ENCODE results near the gene VENTX.

Gene VENTX

GRCh38 chr10:133237588-133238465 is at the start of gene VENTX:
VENTX (plus strand) TSS chr10:133237855; CDS start chr10:133237915, 60 bp downstream.
- no peak for DNase-seq (ENCODE audit: extremely low read depth in 1 of 2, low read depth in 1 of 2)

- no peak for DNase-seq (ENCODE audit: extremely low read depth in 1 of 2, low read depth in 1 of 2)
These were observed 49.6 kb upstream of the VENTX start for GRCh38 chr10:133187906-133188681.

DNA sequence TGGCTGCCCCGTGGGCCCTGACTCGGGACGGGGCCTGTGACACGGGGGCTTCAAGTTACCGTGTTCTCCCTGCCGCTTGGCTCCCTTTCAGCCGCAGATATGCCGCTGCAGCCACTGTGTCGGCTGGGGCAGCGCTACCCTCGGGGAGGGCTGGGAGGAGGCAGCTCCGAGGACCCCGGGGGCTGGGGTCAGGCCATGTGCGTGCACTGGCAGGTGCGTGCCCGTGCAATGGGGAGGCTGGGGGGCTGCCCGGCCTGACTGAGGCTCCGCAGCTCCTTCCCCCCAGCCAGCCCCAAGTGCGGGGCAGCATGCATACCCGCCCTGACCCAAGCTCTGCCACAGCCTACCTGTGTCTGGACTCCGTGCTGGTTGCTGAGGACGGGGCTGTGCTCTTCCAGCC is 48.4 kb upstream of the VENTX start:
- DNase-seq (ENCODE audit: extremely low read depth in 1 of 2, low read depth in 1 of 2) = no peak

DNA sequence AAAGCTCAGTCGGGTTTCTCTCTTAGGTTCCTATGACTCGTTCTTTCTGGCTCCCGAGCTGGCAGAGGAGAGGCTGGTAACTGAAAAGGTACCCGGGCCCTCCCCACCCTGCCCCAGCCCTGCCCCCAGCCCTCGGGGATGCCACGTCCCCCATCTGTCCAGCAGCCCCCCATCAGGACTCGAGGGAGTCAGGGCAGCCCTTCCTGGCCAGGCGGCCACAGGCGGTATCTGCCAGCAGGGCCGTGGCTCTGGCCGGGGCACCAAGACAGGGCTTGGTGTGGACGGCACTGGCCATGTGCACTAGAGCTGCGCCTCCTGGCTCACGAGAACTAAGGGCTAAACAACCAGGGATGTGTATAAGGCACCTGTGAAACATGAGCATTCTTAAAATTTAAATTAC is 47.9 kb upstream of the VENTX start:
- DNase-seq (ENCODE audit: extremely low read depth in 1 of 2, low read depth in 1 of 2) = no peak

DNA sequence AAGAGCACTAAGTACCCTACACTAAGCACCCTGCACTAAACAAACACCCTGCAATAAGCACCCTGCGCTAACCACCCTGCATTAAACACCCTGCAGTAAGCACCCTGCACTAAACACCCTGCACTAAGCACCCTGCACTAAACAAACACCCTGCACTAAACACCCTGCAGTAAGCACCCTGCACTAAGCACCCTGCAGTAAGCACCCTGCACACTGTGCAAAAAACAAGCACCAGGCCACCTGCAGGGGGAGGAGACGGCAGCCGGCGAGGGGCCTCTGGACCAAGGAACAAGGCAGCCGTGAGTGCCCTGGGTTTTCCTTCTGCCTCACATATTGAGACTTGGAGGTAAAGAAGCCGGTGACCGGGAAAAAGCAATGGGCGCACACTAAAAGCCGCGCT is 47.4 kb upstream of the VENTX start:
- no peak for DNase-seq (ENCODE audit: extremely low read depth in 1 of 2, low read depth in 1 of 2)

- DNase-seq (ENCODE audit: extremely low read depth in 1 of 2, low read depth in 1 of 2) = no peak
These were observed 46.0 kb upstream of the VENTX start for GRCh38 chr10:133191651-133192050.

DNA sequence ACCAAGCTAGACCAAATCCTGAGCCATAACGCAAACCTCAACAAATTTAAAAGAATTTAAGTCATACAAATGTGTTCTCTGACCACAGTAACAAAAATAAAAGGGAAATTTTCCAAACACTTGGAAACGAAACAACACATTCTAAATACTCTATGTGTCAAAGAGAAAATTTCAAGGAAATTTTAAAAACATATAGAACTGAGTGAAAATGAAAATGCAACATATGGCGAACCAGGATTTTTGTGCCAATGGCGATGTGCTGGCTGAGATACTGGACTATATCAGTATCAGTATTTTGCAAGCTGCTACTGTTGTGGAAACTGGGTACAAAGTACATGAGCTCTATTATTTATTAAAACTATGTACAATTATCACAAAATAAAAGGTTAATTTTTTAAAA is 43.5 kb upstream of the VENTX start:
- DNase-seq (ENCODE audit: extremely low read depth in 1 of 2, low read depth in 1 of 2) = no peak

DNA sequence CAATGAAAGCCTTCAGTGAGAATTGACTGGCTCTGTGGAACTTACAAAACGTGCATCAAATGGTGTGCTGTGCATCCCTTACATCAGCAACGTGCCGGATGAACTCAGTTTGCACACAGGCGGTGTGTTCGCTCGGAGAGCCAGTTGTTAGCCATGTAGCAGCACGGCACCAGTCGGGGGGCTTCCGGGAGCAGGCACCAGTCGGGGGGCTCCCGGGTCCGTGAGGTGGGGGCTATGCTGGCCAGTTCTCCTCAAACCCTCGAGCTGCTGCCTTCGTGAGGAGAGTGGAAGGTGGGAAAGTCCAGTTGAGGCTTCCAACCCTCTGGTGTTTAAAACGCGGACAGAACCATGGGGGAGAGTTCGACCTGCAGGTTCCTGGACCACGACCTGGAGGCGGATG is 42.6 kb upstream of the VENTX start:
- no peak for DNase-seq (ENCODE audit: extremely low read depth in 1 of 2, low read depth in 1 of 2)

GRCh38 chr10:133195611-133196010 is 42.0 kb upstream of the VENTX start:
- no peak for DNase-seq (ENCODE audit: extremely low read depth in 1 of 2, low read depth in 1 of 2)

- no peak for DNase-seq (ENCODE audit: extremely low read depth in 1 of 2, low read depth in 1 of 2)
These were observed 41.3 kb upstream of the VENTX start for GRCh38 chr10:133196221-133196915.

GRCh38 chr10:133196936-133197758 is 40.5 kb upstream of the VENTX start:
- no peak for DNase-seq (ENCODE audit: extremely low read depth in 1 of 2, low read depth in 1 of 2)

- DNase-seq (ENCODE audit: extremely low read depth in 1 of 2, low read depth in 1 of 2) = no peak
These were observed 39.9 kb upstream of the VENTX start for GRCh38 chr10:133197786-133198185.

GRCh38 chr10:133198206-133198605 is 39.4 kb upstream of the VENTX start:
- no peak for DNase-seq (ENCODE audit: extremely low read depth in 1 of 2, low read depth in 1 of 2)

DNA sequence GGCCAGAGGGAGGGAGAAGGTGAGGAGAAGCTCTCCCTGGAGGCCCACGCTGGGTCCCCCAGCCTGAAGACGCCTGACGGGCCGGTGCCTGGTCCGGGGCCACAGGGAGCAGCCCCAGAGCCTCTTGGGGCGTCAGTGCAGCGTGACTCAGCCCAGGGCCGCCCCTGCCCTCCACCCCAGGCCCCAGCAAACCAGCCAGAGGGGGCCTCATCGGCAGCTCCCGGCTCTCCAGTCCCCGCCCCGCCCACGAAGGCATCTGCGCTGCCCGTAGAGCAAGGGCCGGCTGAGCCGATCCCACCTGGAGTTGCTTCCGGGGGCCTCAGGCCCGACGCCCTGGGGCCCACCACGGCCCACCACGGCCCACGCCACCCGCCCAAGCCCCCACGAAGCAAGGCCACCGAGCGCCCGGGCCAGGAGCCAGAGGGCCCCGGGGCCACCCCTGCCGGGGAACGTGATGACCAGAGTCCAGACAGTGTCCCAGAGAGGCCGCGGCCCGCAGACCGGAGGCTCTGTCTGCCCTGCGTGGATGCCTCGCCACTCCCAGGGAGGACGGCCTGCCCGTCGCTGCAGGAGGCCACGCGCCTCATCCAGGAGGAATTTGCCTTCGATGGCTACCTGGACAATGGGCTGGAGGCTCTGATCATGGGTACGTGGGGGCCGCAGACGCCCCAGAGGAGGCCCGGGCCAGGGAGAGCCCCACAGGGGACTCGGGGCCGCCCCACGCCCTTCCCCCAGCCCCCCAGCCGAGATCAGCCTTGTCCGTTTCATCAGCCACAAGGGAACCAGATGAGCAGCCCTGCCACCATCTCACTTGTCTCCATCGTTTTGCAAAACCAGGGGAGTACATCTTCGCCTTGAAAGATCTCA is 38.8 kb upstream of the VENTX start:
- no peak for DNase-seq (ENCODE audit: extremely low read depth in 1 of 2, low read depth in 1 of 2)

DNA sequence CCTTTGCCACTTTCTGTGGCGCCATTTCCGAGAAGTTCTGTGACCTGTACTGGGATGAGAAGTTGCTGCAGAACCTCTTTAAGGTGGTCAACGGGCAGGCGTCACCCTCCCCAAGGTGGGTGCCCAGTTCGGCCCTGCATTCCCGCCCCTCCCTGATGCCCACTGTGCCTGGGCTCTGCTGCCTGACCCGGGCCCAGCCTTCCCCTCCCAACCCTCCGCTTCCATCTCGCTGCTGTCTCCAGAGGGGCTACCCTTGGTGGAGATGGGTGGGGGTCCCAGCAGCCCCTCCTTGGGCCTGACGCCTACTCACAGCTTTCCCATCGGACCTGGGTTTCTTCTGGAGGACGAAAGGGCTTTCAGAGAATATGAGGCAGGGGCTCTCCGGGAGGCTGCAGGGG is 38.2 kb upstream of the VENTX start:
- DNase-seq (ENCODE audit: extremely low read depth in 1 of 2, low read depth in 1 of 2) = no peak

- no peak for DNase-seq (ENCODE audit: extremely low read depth in 1 of 2, low read depth in 1 of 2)
These were observed 37.6 kb upstream of the VENTX start for GRCh38 chr10:133199992-133200611.

- DNase-seq (ENCODE audit: extremely low read depth in 1 of 2, low read depth in 1 of 2) = no peak
These were observed 37.0 kb upstream of the VENTX start for GRCh38 chr10:133200621-133201031.

GRCh38 chr10:133201151-133201947 is 36.3 kb upstream of the VENTX start:
- DNase-seq (ENCODE audit: extremely low read depth in 1 of 2, low read depth in 1 of 2) = no peak
